CD4-positive, alpha-beta T cell treated with Interferon gamma for 1 hour (primary cell): ENCODE measurements around the gene PSMA6.
"Not testable (repeated sequence)": the region's sequence is repeated elsewhere in the genome, so short reads cannot be mapped to it uniquely, and the experiment has no call there.

Source experiments
- DNase-seq: peaks from one replicate; pipeline ENCODE4 v3.0.0-alpha.2; 2020

Gene PSMA6

DNA sequence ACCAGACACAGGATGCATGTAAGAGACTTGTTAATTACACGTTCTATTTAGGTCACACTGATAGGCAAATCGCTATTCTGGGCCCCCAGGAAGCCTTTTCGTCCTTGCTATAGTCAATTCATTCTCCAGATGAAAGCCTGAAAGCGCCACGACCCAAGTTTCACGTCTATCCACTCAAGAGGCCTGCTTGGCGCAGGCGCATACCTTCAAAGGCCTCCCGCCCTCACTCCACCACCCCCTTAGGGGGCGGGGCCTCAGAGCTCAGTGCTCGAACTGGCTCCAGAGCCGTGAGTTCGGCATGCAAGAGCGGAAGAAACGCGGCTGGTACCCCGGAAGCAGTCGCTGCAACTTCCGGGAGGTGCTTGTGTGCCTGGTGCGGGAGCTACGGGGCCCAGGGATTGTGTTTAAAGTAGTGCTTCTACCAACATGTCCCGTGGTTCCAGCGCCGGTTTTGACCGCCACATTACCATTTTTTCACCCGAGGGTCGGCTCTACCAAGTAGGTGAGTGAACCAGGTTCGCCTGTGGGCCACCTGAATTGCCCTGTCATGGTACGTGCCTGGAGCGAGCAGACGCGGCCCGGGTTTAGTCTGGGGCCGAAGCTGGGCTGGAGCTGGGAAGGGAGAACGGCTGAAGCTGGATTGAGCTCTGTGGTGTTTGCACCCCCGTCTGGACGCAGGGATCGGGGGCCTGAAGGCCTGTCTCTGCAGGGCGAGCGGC, at the start of gene PSMA6:
TSS of gene PSMA6 (plus strand) at position 332 of the 719 bp plus-strand sequence. CDS start at position 427, 95 bp downstream.
- peak; percentile 99 for DNase-seq

GRCh38 chr14:35242599-35243311, 49.4 kb upstream of the PSMA6 start:
- DNase-seq, result no peak

- no peak for DNase-seq
Observed at GRCh38 chr14:35243956-35244355, 48.2 kb upstream of the PSMA6 start.

GRCh38 chr14:35244542-35244941, 47.6 kb upstream of the PSMA6 start:
- no peak for DNase-seq

DNA sequence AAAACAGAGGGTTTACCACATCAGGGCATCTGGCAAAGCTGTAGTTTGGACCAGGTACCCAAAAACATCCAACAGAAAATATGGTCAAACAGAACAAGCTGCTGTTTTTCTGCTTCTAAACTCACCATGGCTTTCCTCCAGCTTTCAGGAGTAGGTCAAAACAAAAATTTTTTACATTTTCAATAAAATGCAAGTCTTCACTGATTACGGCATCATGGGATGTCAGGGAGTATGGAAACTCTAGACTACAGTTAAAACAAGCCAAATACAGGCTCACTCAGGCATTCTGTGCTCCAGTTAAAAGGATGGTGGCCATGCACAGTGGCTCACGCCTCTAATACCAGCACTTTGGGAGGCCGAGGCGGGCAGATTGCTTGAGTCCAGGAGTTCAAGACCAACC, 47.1 kb upstream of the PSMA6 start:
- no peak for DNase-seq

GRCh38 chr14:35247777-35248475, 44.3 kb upstream of the PSMA6 start:
- DNase-seq, result no peak

DNA sequence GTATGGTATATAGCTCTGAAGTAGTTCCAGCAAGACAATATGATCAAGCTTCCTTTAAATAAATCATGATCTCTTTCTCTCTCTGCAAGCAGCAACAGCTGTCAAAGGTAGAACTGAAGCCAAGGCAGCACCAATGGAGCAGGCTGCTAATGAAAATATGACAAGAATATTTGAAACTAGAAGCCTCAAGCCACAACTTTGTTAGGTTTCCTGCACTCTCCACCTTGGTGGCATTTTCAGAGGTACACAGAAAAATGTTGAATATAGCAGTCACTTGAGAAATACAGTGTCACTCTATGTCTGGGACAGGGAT, 43.8 kb upstream of the PSMA6 start:
- DNase-seq, result no peak

DNA sequence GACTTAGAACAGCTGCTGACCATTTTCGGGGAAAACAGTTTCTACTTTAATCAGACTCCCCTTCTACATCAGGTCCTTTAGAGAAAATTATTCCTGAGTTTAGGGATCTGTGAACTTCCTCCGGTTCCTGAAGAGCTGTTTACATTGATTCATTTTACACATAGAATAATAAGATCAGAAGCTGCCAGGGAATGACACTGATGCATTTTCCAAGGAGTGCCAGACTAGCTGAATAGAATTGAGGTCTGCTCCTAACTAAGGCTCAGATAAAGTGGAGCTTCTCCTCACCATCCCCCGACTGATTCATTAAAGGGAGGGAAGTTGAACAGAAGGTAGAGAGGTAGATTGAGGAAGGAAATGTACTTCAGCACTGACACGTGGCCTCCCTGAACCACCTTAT, 41.9 kb upstream of the PSMA6 start:
- no peak for DNase-seq

DNA sequence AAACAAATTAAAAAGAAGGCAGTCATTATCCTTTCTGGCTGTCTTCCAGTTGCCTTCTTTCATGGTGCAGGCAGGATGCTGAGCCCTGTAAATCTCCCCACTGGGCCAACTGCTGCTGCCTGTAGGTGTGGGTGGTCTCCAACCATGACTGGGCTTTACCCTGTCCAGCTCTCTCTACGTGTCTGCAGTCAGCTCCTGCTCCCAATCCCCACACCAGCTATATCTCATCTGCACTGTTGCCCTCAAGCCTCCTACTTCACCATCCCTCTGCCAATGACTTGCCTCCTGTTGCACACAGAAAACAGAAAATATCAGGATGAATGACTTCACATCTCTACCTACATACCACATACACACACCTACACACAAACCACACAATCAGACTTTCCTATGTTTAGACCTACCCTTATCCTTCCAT, 39.7 kb upstream of the PSMA6 start:
- no peak for DNase-seq

GRCh38 chr14:35253056-35253455, 39.1 kb upstream of the PSMA6 start:
- not testable (repeated sequence) for DNase-seq

GRCh38 chr14:35254034-35254622, 38.1 kb upstream of the PSMA6 start:
- DNase-seq, result not testable (repeated sequence)

- no peak for DNase-seq
Observed at GRCh38 chr14:35254736-35255135, 37.4 kb upstream of the PSMA6 start.

GRCh38 chr14:35255711-35256110, 36.5 kb upstream of the PSMA6 start:
- DNase-seq, result no peak

- no peak for DNase-seq
Observed at GRCh38 chr14:35257809-35258208, 34.4 kb upstream of the PSMA6 start.

DNA sequence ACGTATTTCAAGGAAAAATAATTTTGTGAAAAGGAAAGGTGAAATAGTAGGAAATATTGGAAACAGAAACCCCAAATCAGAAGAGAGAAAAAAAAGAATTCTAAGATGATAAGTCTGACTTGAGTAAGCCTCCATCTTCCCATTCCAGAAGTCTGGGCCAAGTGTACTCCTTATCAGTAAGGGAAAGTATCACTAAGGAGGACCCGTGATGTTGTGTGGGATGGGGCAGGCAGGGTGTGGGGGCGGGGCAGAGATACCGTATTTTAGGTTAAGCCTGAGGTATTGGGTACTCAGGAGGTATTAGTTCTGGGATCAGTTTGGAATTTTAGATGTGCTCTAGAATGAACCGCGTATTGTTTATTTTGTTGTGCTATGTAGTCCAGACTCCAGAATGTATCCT, 33.8 kb upstream of the PSMA6 start:
- no peak for DNase-seq

DNA sequence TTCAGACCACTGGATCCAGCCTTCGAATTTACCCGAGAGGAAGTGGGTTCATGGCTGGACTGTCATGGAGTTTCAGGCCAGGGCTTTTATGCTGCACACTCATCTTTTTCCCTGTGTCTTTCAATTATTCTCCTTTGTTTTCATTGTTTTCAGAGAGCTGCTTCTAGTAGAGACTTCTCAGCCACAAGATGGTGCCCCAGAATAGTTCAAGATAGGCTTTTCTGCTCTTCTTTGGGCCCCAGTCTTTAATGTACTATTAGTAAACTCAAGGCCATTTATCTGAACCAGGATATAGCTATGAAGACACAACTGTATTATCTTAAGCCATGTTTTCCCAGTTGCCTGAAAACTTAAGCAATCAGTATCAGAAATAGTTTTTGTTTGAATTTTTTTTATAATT, 30.4 kb upstream of the PSMA6 start:
- DNase-seq, result no peak

- no peak for DNase-seq
Observed at GRCh38 chr14:35262436-35262835, 29.7 kb upstream of the PSMA6 start.

DNA sequence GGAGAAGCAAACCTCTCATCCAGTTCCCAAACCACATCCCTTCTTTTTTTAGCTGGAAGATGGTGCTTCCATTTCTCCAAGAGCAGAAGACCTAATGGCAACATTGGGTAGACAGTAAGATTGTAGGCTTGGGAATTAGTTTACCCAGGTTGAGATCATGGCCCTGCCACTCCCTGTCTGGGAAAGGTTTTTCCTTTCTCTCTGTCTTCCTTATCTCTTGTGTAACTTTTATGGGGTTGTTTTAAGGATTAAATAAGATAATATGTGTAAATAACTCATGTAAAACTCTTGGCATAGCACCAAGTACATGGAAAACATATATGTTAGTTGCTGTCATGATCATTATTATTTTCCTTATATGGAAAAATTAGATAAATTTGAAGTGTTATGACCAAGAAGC, 23.2 kb upstream of the PSMA6 start:
- DNase-seq, result no peak

- DNase-seq, result no peak
Observed at GRCh38 chr14:35274805-35275204, 17.4 kb upstream of the PSMA6 start.

DNA sequence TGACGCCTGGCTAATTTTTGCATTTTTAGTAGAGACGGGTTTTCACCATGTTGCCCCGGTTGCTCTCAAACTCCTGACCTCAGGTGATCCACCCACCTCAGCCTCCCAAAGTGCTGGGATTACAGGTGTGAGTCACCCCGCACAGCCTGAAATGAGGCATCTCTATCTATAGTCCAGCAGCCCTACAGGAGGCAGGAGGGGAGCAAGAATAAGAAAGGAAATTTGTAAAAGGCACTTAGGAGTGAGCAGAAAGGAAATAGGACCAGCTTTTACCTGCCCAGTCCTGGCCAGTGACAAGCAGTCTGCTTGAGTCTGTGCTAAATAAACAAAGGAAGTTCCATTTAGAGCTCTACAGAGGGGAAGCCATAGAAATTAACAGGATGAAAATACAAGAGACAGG, 15.0 kb upstream of the PSMA6 start:
- no peak for DNase-seq

DNA sequence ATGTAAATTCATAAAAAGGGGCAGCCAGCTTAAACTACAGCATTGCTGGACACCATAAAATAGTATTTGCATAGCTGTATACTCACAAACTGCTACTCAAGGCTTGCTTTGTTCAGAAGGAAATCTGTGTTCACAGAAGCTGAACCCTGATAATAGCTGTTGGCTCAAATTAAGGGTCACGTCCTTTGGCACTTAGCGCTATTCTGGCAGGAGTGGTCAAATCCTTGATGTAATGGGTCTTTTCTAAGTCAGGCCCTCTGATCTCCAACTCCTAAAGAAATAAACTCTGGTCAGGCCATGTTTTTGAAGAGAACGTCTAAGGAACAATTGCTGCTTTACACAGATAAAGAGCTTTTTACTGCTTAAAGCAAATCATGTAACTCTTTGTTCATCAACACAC, 12.8 kb upstream of the PSMA6 start:
- DNase-seq, result no peak

- no peak for DNase-seq
Observed at GRCh38 chr14:35281341-35281740, 10.8 kb upstream of the PSMA6 start.

DNA sequence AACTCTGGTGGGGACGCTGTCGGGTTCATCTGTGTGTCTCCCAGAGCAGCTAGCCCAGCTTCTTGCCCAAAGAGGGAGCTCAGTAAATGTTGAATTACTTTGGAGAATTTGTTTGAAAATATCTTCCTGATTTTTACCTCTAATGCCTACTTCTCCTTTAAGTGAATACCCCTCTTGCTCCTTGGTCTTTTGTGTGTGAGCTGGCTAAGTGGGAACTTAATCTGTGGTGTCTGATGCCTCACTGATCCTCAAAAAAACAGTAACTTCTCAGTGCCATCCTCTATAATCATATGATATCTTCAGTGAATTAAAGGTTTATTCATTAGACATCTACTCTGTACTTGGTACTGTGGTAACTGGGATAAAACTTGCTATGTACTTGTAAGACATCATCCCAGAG, 7.7 kb upstream of the PSMA6 start:
- no peak for DNase-seq
